Naive thymus-derived CD8-positive, alpha-beta T cell (primary cell): Measurements from ENCODE around the gene PRC1. TPM values are rescaled to one million over a fixed set of nuclear protein-coding genes. Genes with fewer than 3 reads are reported as not detected.

Experiments
- ATAC-seq, 2 donors: fragments of 150-1000 bp; cut with Tn5 transposase in 1 of 2; sonication (Bioruptor Pico), chemical (Tn5 transposase) in 1 of 2; 1 replicate in 1 of 2; 2 replicates in 1 of 2; pipeline ENCODE4 v1.10.0; 2021; ENCODE audit warnings: mild to moderate bottlenecking in 2 of 2, moderate library complexity in 2 of 2
- POLR2A ChIA-PET: fragments of 350-600 bp; sonication (Branson Sonifier 250); formaldehyde crosslinking; loops from one replicate; lab custom pipeline; 2021; ENCODE audit warnings: antibody characterized with exemption; lab: Charles Lee
- DNase-seq, 10 donors: peaks; one replicate each; pipeline versions ENCODE4 v3.0.0 to v3.0.0-alpha.2; 2020 to 2022
- H3K27ac Mint-ChIP-seq, 10 donors: one replicate each; pipeline ENCODE4 v1.8.0; 2020 to 2022; ENCODE audit warnings: mild to moderate bottlenecking in 10 of 10, mixed read lengths in 10 of 10, moderate library complexity in 4 of 10, inconsistent platforms in 1 of 10
- H3K27me3 Mint-ChIP-seq, 5 donors: one replicate each; pipeline ENCODE4 v1.8.0; 2021 to 2022; ENCODE audit warnings: mixed read lengths in 5 of 5
- H3K36me3 Mint-ChIP-seq, 3 donors: one replicate each; pipeline ENCODE4 v1.8.0; 2020 to 2022; ENCODE audit warnings: mixed read lengths in 3 of 3, mild to moderate bottlenecking in 2 of 3, inconsistent platforms in 1 of 3
- H3K4me1 Mint-ChIP-seq, 4 donors: one replicate each; pipeline ENCODE4 v1.8.0; 2021 to 2022; ENCODE audit warnings: mixed read lengths in 4 of 4
- H3K4me3 Mint-ChIP-seq, 10 donors: one replicate each; pipeline ENCODE4 v1.8.0; 2020 to 2022; ENCODE audit warnings: mild to moderate bottlenecking in 10 of 10, mixed read lengths in 10 of 10, moderate library complexity in 6 of 10, inconsistent platforms in 1 of 10
- H3K9me3 Mint-ChIP-seq, 9 donors: one replicate each; pipeline ENCODE4 v1.8.0; 2020 to 2022; ENCODE audit warnings: mixed read lengths in 9 of 9, mild to moderate bottlenecking in 3 of 9, inconsistent platforms in 1 of 9, moderate library complexity in 1 of 9
- polyA plus RNA-seq, 3 donors: library from polyadenylated mRNA; unstranded; fragments of 300-500 nt; fragmentation: Illumina TruSeq; gene quantifications; one replicate each; pipeline ENCODE4 v1.2.3, GENCODE V29; 2021
- total RNA-seq, 8 experiments: library from RNA in 2 of 8; stranded (reverse) in 2 of 8; gene quantifications; one replicate each; pipeline ENCODE4 v1.2.3 and lab custom pipeline; 2021 to 2026

PRC1 gene
- total and polyA plus RNA-seq, 5 experiments from 2014 or later: 0.77 to 5.0 (median 2.3) TPM

DNA sequence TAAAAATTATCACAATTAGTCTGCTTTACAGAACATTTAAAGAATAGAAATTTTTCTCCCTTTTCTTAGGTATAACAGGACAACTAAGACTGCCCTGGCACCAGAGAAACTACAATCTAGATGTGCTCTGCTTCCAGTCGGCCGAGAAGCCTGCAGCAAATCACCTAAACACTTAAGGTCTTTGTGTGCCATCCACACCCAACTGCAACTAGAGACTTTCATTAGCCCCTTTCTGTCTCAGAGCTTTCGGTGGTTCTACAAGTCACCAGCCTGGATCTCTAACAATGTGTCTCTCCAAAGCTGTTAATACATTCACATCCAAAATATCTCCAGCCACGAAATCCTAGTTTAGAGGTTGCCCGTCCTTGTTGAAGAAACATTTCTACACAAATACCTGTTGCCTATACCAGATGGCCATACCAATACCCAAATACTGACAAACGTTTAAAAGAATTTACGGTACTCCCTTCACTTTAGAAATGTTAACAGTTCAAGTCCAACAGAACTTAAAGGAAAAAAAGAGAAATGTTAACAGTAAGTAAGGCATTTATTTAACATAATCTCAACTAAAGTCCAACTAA lies 6.7 kb downstream of the PRC1 start:
- no peak overlapping the region for H3K4me3 Mint-ChIP-seq
- no peaks in the 10 kb centered on the region for H3K27me3 Mint-ChIP-seq
- no peaks in the 10 kb centered on the region for H3K36me3 Mint-ChIP-seq
- H3K4me1 Mint-ChIP-seq: peaks cover 0 to 12% (median 0%) of the 10 kb centered on the region in 4 donors
- no peak for ATAC-seq
- POLR2A ChIA-PET: interaction anchor here (0.6 kb wide), 1 partner anchor 44 kb away, joined by 8 read pairs; no protein-coding TSS in a partner anchor
- H3K9me3 Mint-ChIP-seq: no peaks in the 10 kb centered on the region
- H3K27ac Mint-ChIP-seq: peak overlapping the region in 1 of 10 donors; percentile 1
- no peak for DNase-seq

DNA sequence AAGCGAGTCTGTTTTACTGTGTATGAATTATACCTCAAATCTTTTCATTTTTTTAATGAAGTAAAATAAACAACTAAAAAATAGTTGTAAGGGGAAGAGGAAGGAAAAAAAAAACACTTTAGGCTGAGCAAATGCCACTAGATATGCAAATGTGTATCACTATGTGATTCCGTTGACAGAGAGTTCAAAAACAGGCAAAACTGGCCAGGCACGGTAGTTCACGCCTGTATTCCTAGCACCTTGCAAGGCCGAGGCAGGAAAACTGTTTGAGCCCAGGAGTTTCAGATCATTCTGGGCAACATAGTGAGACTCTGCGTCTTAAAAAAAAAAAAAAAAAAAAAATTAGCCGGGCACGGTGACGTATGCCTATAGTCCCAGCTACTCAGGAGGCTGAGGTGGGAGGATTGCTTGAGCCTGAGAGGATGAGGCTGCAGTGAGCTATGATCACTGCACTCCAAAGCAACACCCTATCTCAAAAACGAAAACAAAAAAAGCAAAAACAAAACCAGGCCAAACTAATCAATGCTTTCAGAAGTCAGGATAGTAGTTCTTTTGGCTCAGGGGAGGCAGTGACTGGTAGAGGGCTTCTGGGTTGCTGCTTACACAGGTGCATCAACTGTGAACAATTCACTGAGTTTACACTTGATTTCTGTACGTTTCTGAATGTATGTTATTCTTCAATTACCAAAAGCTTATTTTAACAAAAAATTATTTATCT lies 7.4 kb downstream of the PRC1 start:
- Mint-ChIP-seq H3K4me1 (peaks cover 0 to 17% (median 0%) of the 10 kb centered on the region in 4 donors), H3K36me3 (peaks cover 0 to 1% (median 0%) of the 10 kb centered on the region in 3 donors), H3K27ac (no peak overlapping the region), H3K4me3 (no peak overlapping the region), H3K27me3 (no peaks in the 10 kb centered on the region), H3K9me3 (no peaks in the 10 kb centered on the region)
- DNase-seq (no peak), ATAC-seq (no peak)
- POLR2A ChIA-PET: no interaction called here

DNA sequence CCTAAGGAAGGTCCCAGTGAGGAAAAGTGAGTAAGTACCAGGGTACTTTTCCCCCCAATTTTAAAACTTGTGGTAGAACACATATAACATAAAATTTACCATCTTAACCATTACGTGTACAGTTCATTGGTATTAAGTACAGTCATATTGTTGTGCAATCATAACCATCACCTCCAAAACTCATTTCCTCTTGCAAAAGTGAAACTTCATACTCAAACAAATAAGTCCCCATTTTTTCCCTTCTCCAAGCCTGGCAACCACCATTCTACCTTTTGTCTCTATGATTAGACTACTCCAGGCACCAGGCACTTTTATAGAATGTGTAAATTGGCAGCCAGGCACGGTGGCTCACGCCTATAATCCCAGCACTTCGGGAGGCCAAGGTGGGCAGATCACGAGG lies 12.2 kb downstream of the PRC1 start:
- ATAC-seq (no peak), DNase-seq (no peak)
- no peak overlapping the region for H3K4me3 Mint-ChIP-seq
- POLR2A ChIA-PET: no interaction called here
- H3K27ac Mint-ChIP-seq: no peak overlapping the region
- peaks cover 0 to 11% (median 0%) of the 10 kb centered on the region in 4 donors for H3K4me1 Mint-ChIP-seq
- peaks cover 0 to 6% (median 0%) of the 10 kb centered on the region in 3 donors for H3K36me3 Mint-ChIP-seq
- H3K9me3 Mint-ChIP-seq: no peaks in the 10 kb centered on the region
- no peaks in the 10 kb centered on the region for H3K27me3 Mint-ChIP-seq

DNA sequence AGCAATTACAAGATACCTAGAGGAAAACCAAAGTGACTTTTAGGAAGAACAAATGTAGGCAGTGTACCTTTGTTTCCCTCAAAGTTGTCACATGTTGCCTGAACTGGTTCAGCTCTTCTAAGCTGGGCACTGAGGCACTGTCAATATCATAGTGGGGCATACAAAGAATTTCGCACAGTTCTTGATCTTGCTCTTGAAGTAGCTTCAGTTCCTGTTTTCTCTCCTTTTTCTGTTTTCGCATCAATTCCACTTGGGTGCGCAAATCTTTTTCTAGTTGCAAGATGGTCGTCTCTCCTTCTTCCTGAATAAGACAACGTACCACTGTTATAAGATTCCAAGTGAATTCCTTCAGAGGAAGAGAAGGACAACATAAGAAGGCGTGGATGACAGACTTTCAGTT lies 12.7 kb downstream of the PRC1 start:
- DNase-seq (no peak), ATAC-seq (no peak)
- Mint-ChIP-seq H3K4me3 (peak overlapping the region in 1 of 10 donors; percentile 28), H3K9me3 (no peaks in the 10 kb centered on the region), H3K27ac (no peak overlapping the region), H3K4me1 (peaks cover 0 to 11% (median 0%) of the 10 kb centered on the region in 4 donors), H3K27me3 (no peaks in the 10 kb centered on the region), H3K36me3 (peaks cover 0 to 6% (median 0%) of the 10 kb centered on the region in 3 donors)
- POLR2A ChIA-PET: no interaction called here

DNA sequence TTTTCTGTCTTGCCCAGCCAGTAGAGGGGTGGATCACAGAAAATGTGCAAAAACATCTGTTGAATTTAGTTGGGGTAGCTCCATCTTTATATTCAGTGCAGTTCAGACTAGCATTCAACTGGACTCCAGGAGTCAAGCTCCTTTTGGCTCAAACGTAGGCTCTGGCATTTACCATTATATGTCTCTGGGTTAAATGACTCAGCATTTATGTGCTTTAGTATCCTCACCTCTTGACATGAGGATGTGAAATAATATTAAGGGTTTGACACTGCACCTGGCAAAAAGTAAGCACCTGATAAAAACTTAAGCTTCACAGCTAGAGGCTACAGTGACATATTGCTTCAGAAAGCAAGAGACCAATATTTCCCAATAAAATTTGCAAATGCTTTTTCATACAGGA lies 14.8 kb downstream of the PRC1 start:
- Mint-ChIP-seq H3K36me3 (peaks cover 0 to 6% (median 0%) of the 10 kb centered on the region in 3 donors), H3K27me3 (no peaks in the 10 kb centered on the region), H3K4me1 (peaks cover 0 to 11% (median 0%) of the 10 kb centered on the region in 4 donors), H3K9me3 (no peaks in the 10 kb centered on the region), H3K27ac (no peak overlapping the region), H3K4me3 (no peak overlapping the region)
- ATAC-seq: no peak
- POLR2A ChIA-PET: no interaction called here
- no peak for DNase-seq

DNA sequence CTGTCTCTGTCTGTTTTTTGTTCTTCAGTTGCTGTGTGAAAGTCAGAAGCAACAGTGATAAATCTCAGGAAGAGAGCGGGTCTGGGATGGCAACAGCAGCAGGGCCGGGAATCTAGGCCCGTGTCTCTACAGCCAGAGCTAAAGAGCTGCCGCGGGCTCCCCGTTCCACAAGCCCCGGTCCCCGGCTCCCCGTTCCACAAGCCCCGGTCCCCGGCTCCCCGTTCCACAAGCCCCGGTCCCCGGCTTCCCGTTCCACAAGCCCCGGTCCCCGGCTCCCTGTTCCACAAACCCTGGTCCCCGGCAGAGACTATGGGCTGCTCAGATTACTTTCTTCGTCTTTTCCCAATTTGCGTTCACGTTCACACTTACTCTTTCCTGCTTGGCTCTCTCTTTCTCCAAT lies 20.1 kb downstream of the PRC1 start:
- DNase-seq (no peak), ATAC-seq (no peak)
- Mint-ChIP-seq H3K4me3 (no peak overlapping the region), H3K4me1 (no peaks in the 10 kb centered on the region), H3K36me3 (peaks cover 0 to 6% (median 0%) of the 10 kb centered on the region in 3 donors), H3K27me3 (no peaks in the 10 kb centered on the region), H3K27ac (no peak overlapping the region), H3K9me3 (no peaks in the 10 kb centered on the region)
- POLR2A ChIA-PET: no interaction called here

DNA sequence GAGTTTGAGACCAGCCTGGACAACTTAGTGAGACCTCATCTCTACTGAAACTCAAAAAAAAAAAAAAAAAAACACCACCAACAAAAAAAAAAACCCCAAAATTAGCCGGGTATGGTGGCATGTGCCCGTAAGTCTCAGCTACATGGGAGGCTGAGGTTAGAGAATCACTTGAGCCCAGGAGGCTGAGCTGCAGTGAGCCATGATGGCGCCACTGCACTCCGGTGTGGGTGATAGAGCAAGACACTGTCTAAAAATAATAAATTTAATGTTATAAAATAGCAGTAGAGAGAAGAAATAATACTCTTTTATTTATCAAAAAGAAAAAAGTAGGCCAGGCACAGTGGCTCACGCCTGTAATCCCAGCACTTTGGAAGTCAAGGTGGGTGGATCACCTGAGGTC lies 22.2 kb downstream of the PRC1 start:
- Mint-ChIP-seq H3K4me3 (no peak overlapping the region), H3K36me3 (peaks cover 0 to 3% (median 0%) of the 10 kb centered on the region in 3 donors), H3K27me3 (no peaks in the 10 kb centered on the region), H3K9me3 (no peaks in the 10 kb centered on the region), H3K4me1 (no peaks in the 10 kb centered on the region), H3K27ac (no peak overlapping the region)
- DNase-seq (no peak), ATAC-seq (no peak)
- POLR2A ChIA-PET: interaction anchor here (0.6 kb wide), 1 partner anchor 1220 kb away, joined by 5 read pairs; no protein-coding TSS in a partner anchor

DNA sequence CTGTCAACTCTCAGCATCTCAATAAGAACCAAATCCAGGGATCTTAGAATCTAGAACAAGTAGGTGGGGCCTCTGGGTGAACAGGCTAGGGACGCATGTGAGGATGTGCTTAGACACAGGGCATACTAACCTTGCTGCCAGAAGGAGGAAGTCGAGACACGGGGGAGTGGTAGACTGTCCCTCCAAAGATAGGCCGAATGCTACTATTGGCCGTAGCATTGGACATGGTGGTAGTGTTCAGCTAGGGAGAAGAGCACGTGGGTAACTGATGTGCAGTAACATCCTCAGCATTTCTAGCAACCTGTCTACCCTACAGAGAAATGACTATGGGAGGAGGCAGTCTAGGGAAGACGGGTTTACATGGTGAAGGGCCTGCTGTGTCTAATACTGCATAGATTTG lies 24.1 kb downstream of the PRC1 start:
- ATAC-seq: no peak
- no peaks in the 10 kb centered on the region for H3K4me1 Mint-ChIP-seq
- DNase-seq: no peak
- no peak overlapping the region for H3K27ac Mint-ChIP-seq
- POLR2A ChIA-PET: no interaction called here
- no peaks in the 10 kb centered on the region for H3K27me3 Mint-ChIP-seq
- no peak overlapping the region for H3K4me3 Mint-ChIP-seq
- H3K9me3 Mint-ChIP-seq: no peaks in the 10 kb centered on the region
- peaks cover 0 to 12% (median 3%) of the 10 kb centered on the region in 3 donors for H3K36me3 Mint-ChIP-seq

DNA sequence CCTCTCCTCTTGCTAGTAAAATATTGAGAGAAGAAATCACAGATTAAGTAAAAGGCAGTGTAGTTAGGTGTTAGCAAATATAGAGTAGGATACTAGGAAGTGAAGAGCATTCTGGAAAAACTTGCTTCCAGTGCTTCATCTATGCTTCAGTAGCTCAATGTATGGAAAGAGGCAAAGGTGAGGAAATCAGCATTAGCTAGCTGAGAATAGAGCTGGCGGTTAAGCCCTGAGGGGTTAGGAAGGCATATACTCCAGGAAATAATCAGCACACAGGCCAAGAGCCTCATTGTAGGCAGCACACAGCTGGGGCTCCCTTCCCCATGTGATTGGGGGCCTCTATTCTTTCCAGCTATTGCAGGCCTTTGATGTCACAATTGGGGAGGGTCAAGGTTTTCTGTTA lies 25.9 kb downstream of the PRC1 start:
- Mint-ChIP-seq H3K27me3 (no peaks in the 10 kb centered on the region), H3K9me3 (no peaks in the 10 kb centered on the region), H3K27ac (peak overlapping the region in 2 of 10 donors; percentile 11 to 12), H3K4me1 (no peaks in the 10 kb centered on the region), H3K36me3 (peaks cover 0 to 22% (median under 1%) of the 10 kb centered on the region in 3 donors), H3K4me3 (no peak overlapping the region)
- no peak for DNase-seq
- ATAC-seq: no peak
- POLR2A ChIA-PET: no interaction called here

DNA sequence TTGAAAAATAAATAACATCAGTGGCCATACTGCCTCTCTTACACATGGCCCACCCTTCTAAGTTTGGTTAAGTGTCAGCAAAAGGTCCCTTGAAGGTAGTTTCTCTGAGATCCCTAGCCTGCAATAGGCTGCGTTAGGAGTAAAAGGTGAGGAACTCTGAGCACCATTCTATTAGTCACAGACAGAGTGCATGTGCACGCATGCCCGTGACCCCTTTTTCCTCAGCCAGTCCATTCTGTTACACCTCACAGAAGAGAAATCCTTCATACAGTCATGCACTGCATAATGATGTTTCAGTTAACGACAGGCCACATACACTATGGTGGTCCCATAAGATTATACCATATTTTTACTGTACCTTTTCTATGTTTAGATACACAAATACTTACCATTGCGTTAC lies 27.1 kb downstream of the PRC1 start:
- H3K9me3 Mint-ChIP-seq: no peaks in the 10 kb centered on the region
- POLR2A ChIA-PET: no interaction called here
- ATAC-seq (no peak), DNase-seq (no peak)
- H3K27ac Mint-ChIP-seq: peak overlapping the region in 2 of 10 donors; percentile 19 to 56
- no peaks in the 10 kb centered on the region for H3K27me3 Mint-ChIP-seq
- no peaks in the 10 kb centered on the region for H3K4me1 Mint-ChIP-seq
- no peak overlapping the region for H3K4me3 Mint-ChIP-seq
- peaks cover 0 to 30% (median 5%) of the 10 kb centered on the region in 3 donors for H3K36me3 Mint-ChIP-seq

DNA sequence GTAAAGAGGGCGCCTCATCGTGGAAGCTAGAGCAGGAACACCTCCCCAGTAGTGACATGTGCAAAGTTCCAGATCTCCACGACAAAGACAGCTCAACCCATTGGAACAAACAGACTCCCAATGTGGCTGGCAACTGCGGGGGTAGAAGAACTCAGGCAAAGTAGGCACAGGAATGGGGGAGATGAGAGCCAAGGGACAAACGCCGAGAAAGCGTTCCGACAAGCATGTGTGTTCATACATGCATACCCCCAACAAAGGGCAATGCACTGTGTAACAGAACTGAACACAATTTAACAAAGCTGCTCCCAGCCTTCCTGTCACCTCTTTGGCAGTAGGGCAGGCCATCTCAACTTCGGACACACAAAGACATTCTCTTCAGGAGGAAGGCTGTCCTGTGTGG lies 28.1 kb downstream of the PRC1 start:
- ATAC-seq: no peak
- peaks cover 0 to 40% (median 5%) of the 10 kb centered on the region in 3 donors for H3K36me3 Mint-ChIP-seq
- H3K27me3 Mint-ChIP-seq: no peaks in the 10 kb centered on the region
- no peaks in the 10 kb centered on the region for H3K4me1 Mint-ChIP-seq
- H3K9me3 Mint-ChIP-seq: no peaks in the 10 kb centered on the region
- no peak for DNase-seq
- H3K4me3 Mint-ChIP-seq: no peak overlapping the region
- POLR2A ChIA-PET: no interaction called here
- peak overlapping the region in 4 of 10 donors; percentile 18 to 74 (median 43) for H3K27ac Mint-ChIP-seq

DNA sequence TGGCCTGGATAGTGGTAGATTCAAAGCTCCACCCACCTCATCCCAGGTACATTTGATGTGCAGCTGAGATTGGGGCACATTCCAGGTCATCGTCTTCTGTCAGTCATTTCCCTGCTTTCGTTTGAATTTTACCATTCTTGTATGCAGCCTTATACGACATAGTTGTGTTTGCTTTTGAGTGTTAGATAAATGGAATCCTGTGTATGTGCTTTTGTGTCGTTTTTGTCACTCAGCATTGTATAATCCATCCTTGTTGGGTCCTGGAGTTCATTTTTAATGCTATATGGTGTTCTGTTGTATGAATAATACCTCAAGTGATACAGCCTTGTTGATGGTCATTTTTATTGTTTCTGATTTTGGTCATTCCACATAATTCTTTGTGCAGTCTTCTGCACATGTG lies 32.3 kb downstream of the PRC1 start:
- H3K4me3 Mint-ChIP-seq: no peak overlapping the region
- H3K9me3 Mint-ChIP-seq: no peaks in the 10 kb centered on the region
- DNase-seq (no peak), ATAC-seq (no peak)
- H3K27me3 Mint-ChIP-seq: no peaks in the 10 kb centered on the region
- H3K4me1 Mint-ChIP-seq: peaks cover 0 to 6% (median 3%) of the 10 kb centered on the region in 4 donors
- peaks cover 0 to 45% (median 5%) of the 10 kb centered on the region in 3 donors for H3K36me3 Mint-ChIP-seq
- POLR2A ChIA-PET: no interaction called here
- peak overlapping the region in 1 of 10 donors; percentile 43 for H3K27ac Mint-ChIP-seq

DNA sequence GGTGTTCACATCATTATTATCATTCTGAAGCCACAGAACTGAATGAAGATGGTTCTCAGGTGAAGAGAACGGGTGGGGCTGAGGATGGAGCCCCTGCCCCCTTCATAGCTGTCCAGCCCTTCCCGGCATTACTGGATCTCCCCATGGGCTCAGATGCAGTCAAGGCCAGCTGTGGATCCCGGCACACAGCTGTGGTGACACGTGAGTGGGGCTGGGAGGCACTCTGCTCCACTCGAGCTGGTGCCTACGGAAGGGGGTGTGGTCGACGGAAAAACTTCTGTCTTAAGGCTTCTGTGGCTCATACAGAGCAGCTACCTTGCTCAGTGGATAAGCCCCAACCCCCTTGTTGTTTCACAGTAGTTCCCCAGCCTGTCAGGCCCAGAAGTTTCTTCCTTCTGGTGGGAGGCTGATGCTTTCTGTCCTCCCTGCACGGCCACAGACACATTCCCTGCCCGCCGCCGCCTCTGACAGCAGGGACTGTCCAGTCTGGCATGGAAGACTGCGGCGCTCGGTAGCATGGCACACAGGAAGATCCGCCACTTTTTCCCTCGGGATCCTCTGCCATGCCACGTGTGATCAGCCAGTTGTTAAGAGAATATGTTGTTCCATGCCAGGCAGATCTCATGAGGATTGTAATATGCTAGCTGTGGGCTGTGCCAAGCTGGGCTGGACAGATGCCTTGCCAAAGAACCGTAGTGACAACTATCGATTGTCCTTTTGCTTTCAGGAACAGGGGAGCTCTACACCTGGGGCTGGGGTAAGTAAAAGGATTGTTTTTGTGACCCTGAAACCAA lies 33.8 kb downstream of the PRC1 start:
- POLR2A ChIA-PET: no interaction called here

More for the DNA sequence above, 33.8 kb downstream of the PRC1 start:
- Mint-ChIP-seq H3K4me3 (no peak overlapping the region), H3K36me3 (peaks cover 0 to 36% (median 5%) of the 10 kb centered on the region in 3 donors), H3K4me1 (peaks cover 0 to 15% (median 8%) of the 10 kb centered on the region in 4 donors), H3K9me3 (no peaks in the 10 kb centered on the region), H3K27ac (peak overlapping the region in 1 of 10 donors; percentile 38), H3K27me3 (no peaks in the 10 kb centered on the region)
- DNase-seq: no peak
- ATAC-seq: no peak
